Epithelial cell of proximal tubule (primary cell): ENCODE results near the gene CLRN2. TPM values are rescaled to one million over a fixed set of nuclear protein-coding genes. Genes with fewer than 3 reads are reported as not detected.

Experiments used
- DNase-seq: peaks from one replicate; pipeline ENCODE4 v3.0.0-alpha.2; 2011; ENCODE audit warnings: low read depth
- H3K4me3 ChIP-seq: 2 replicates; pipeline ENCODE4 v1.5.1; 2011; ENCODE audit warnings: low read depth, mild to moderate bottlenecking, low read length
- total RNA-seq: library from RNA; depleted of rRNA; stranded (reverse); fragments of >200 nt; gene quantifications from 2 replicates; pipeline ENCODE4 v1.2.3, GENCODE V29; 2015
- TF ChIP-seq, protein P1 (sequence below): conservative IDR thresholded peaks from 2 replicates; pipeline ENCODE4 v1.5.1; 2012; ENCODE audit warnings: low read depth, mild to moderate bottlenecking, low read length

The CLRN2 gene, protein sequence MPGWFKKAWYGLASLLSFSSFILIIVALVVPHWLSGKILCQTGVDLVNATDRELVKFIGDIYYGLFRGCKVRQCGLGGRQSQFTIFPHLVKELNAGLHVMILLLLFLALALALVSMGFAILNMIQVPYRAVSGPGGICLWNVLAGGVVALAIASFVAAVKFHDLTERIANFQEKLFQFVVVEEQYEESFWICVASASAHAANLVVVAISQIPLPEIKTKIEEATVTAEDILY
- total RNA-seq = not detected in 2 replicates

DNA sequence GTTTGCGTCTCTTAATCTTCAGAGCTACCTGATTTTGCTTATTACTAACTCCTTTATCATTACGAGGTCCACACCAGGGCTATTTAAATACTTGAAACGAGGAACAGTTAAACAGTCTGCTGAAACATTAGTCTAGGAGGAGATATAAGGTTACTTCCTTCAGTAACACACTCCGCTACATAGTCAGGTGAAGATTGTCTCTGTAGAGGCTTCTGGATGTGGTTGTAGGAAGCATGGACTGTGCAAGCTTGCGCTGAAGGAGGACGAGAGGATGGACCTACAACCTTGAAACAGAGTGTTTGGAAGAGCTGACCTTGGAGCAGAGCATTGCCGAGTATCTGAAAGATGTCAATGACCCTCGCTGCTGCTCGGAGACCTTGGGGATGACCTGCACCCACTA is at the start of gene CLRN2:
Gene CLRN2, plus strand, starts transcription at position 301 of the 400 bp plus-strand sequence. CDS start 102 bp downstream, outside the sequence.
- TF ChIP-seq, protein P1, sequence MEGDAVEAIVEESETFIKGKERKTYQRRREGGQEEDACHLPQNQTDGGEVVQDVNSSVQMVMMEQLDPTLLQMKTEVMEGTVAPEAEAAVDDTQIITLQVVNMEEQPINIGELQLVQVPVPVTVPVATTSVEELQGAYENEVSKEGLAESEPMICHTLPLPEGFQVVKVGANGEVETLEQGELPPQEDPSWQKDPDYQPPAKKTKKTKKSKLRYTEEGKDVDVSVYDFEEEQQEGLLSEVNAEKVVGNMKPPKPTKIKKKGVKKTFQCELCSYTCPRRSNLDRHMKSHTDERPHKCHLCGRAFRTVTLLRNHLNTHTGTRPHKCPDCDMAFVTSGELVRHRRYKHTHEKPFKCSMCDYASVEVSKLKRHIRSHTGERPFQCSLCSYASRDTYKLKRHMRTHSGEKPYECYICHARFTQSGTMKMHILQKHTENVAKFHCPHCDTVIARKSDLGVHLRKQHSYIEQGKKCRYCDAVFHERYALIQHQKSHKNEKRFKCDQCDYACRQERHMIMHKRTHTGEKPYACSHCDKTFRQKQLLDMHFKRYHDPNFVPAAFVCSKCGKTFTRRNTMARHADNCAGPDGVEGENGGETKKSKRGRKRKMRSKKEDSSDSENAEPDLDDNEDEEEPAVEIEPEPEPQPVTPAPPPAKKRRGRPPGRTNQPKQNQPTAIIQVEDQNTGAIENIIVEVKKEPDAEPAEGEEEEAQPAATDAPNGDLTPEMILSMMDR = no peak
- DNase-seq = no peak
- no peak within 1 kb of the TSS for H3K4me3 ChIP-seq

DNA sequence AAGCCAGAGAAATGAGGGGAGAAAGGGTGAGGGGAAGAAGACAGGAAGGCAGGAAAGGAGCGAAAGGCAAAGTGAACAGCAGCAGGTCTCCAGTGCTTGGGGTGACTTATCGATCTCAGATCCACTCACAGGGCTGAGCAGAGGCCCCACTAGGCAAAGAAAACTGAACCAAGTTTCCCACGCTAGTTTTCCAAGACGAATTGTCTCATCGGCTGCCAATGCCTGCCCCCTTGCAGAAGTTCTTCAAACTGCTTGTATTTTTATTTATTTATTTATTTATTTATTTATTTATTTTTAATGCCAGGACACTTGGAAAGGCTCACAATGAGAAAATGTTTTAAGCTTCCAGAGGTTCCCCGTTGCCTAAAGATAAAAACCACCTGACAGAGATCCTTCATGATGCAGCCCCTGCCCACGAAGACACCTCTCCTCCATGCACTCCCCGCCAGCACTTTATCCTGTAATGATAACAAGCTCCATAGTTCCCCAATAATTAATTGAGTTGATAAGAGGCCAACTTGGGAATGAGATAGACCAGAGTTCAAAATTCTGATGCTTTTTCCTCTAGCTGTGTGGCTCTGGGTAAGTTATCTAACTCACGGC is 46.2 kb upstream of the CLRN2 start:
- H3K4me3 ChIP-seq = no peak overlapping the region
- TF ChIP-seq, protein P1 = peak; percentile 59
- DNase-seq = no peak

DNA sequence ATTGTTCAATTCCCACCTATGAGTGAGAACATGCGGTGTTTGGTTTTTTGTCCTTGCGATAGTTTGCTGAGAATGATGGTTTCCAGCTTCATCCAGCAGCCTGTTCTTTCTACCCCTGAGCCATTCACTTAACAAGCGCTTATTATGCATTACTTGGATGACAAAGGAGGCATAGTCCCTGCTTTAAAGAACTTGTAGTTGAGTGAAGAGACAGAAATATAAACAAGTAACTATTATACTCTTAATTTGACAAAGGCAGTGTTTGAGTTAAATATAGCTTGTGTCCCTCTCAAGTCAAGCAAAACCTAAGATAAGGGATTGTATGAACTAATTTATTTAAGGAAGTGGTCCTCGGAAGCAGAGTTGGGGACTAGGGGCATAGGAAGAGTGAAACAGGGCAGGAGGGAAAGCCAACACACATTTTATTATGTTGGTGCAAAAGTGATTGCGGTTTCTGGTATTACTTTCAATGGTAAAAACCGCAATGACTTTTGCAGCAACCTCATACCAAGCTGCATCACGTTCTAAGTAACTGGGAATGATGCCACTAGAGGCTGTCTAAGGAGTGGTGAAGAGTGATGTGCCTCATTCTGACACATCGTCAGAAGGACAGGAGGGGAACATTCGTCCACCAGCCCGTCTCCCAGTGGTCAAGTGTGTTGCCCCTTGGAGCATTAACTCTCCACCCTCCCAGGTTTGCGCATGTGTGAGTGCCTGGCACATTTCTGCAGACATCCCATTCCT is 44.9 kb upstream of the CLRN2 start:
- TF ChIP-seq, protein P1 = no peak
- H3K4me3 ChIP-seq = no peak overlapping the region
- DNase-seq = no peak

DNA sequence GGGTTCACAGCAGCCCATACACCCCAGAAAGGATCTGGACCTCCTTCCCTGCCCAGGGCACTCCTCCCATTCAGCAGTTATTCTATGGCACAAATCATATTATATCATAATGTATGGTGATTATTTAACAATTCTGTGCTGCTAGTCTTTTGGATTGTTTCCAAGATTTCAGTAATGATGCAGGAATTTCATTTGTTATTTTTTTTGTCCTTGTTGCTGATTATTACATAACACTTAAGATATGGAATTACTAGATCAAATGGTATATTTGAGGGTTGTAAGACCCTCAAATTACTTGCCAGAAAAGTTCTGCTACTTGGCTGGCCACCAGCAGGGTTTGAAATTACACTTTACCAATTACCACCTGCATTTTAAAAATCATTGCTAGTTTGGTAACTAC is 39.5 kb upstream of the CLRN2 start:
- no peak for DNase-seq
- H3K4me3 ChIP-seq = no peak overlapping the region
- TF ChIP-seq, protein P1 = no peak

DNA sequence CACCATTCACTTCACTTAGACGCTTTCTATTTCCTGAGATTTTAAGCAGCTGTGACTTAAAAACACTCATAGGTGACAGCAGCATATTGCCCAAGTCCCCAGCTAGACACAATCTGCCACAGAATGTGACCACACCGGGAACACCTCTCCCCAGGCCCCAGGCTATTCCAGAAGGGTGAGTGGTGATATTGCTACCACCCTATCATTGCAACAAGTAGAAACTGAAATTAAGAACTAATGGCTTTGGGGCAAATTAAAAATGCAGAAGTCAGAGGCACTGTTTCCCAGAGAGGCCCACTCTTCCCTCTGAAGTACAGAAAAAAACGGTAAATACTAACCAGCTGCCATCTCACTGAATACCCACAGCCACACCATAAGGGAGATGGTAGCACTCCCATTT is 38.1 kb upstream of the CLRN2 start:
- no peak for DNase-seq
- TF ChIP-seq, protein P1 = no peak
- no peak overlapping the region for H3K4me3 ChIP-seq

DNA sequence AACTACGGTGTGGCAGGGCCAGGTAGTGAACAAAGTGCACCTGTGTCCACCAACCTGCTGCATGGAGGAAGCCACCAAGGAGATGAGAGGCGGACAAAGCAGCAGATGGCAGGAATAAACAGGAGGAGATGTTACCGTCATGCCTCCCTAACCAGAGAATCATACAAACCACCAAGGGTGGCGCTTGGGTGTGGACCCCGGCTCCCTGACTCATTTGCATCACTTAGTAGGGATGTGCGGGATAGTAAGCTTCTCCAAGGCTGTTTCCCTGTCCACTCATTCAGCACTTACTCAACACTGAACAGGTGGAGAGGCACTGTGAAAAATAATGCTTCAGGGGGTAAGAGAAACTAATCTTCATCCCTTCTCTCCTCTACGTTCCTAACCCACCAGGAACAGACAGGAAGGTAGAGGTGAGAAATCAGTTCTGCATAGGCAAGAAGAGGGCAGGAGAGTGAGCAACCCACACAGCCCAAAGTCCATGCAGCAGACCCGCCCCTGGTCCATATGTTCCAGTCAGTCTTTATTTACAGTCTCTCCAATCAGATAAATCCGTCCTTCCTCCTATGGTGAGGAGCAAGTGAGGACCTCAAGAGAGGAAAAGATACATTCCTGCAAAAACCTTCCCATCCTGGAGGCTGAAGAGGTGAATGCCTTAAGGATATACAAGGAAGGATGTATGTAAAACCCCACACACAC is 37.0 kb upstream of the CLRN2 start:
- no peak for DNase-seq
- no peak overlapping the region for H3K4me3 ChIP-seq
- TF ChIP-seq, protein P1 = no peak
